ENCODE data around the gene RFT1.

The RFT1 gene

DNA sequence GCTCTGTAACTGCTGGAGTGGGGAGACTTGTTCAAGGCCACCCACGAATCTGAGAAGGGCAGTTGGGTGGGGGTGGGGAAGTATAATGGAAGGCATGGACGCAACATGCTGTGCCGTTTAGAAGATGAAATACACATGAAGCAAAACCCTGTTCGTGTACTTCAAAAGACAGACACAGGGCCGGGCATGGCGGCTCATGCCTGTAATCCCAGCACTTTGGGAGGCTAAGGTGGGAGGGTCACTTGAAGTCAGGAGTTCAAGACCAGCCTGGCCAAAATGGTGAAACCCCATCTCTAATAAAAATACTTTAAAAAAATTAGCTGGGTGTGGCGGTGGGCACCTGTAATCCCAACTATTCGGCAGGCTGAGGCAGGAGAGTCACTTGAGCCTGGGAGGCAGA is 47.5 kb downstream of the RFT1 start:
- TF ChIP-seq, protein P1, sequence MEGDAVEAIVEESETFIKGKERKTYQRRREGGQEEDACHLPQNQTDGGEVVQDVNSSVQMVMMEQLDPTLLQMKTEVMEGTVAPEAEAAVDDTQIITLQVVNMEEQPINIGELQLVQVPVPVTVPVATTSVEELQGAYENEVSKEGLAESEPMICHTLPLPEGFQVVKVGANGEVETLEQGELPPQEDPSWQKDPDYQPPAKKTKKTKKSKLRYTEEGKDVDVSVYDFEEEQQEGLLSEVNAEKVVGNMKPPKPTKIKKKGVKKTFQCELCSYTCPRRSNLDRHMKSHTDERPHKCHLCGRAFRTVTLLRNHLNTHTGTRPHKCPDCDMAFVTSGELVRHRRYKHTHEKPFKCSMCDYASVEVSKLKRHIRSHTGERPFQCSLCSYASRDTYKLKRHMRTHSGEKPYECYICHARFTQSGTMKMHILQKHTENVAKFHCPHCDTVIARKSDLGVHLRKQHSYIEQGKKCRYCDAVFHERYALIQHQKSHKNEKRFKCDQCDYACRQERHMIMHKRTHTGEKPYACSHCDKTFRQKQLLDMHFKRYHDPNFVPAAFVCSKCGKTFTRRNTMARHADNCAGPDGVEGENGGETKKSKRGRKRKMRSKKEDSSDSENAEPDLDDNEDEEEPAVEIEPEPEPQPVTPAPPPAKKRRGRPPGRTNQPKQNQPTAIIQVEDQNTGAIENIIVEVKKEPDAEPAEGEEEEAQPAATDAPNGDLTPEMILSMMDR (IDR thresholded peaks at IDR 0.05; ENCODE audit: low read depth, low read length), result no peak
- DNase-seq (ENCODE audit: extremely low read depth, low read depth), result no peak

DNA sequence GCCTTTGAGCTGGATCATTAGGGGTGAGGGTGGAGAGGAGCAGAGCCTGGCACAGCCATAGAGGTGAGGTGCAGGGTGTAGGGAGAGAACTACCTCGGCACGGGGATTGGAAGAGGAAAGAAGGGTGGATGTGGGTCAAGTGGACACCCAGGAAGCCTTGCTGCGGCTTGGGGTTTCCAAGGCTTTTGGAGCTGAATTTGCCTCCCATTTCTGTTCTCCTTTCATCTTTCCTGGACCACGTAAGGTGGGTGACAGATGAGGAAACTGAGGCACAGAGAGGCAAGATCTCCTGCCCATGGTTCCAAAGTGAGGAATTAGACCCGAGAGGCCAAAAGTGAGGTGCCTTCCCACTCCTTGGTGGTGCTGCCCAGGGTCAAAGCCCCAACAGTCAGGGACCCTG is 48.9 kb downstream of the RFT1 start:
- no peak for DNase-seq (ENCODE audit: extremely low read depth, low read depth)
- TF ChIP-seq, protein P1 (IDR thresholded peaks at IDR 0.05; ENCODE audit: low read depth, low read length), result no peak

DNA sequence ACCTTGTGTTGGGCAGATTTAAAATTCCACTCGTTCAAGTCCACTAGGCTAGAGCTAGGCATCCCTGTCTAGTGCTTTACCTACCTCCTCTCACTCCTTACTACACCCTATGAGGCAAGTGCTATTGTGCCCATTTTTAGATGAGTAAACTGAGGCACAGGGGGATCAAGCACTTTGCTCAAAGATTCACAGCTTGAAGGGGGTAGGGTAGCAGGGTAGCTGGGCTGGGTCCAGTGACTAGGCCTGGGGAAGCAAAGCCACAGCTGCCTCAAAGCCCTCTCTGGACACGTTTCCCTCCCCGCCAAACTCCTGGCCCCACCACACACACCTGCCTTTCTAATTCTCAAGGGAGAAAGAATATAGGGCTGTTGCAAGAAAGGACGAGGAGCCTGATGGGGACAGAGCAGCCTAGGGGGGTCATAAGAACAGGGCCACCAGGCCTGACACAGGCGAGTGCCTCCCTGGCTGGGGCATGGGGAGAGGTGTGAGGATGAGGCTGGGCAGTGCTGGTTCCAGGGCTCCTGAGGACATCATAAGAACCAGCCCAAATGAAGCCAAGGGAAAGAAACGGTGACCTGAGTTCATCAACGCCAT is 49.5 kb downstream of the RFT1 start:
- DNase-seq (ENCODE audit: extremely low read depth, low read depth), result no peak
- TF ChIP-seq, protein P1 (IDR thresholded peaks at IDR 0.05; ENCODE audit: low read depth, low read length), result no peak

DNA sequence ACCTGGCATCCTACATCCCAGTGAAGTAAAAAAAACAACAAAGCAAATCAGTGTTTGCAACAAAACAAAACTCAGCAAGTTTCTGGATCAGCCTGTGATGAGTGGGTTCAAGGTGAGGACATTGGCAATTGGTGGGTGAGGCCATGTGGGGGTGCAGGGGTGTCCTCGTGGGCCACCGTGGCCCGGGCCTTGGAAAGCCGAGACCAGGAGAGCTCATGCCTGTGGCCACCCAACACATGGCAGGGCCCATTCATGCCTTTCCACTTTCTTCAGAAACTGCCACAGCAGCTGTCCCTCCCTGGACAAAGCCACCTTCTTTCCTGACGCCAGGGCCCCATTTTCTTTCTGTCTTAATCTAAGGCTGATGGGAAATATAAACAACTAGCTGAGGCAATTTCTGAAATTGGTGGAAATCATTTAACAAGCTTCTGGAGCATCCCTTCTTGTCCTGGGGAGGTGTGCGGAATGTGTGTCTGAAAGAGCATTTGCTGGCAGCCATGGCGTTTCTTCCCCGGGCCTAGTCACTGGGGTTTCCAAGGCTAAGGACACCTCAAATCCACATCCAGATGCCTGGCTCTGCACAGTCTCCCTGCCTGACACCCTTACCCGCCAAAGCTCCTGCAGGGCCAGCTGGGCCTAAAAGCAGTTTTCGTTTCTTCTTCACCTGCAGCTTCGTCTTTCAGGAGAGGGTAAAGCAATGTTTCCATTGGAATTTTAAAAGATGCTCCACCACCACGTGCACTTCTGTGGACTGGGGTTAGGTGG is 50.3 kb downstream of the RFT1 start:
- no peak for DNase-seq (ENCODE audit: extremely low read depth, low read depth)
- TF ChIP-seq, protein P1 (IDR thresholded peaks at IDR 0.05; ENCODE audit: low read depth, low read length), result no peak

DNA sequence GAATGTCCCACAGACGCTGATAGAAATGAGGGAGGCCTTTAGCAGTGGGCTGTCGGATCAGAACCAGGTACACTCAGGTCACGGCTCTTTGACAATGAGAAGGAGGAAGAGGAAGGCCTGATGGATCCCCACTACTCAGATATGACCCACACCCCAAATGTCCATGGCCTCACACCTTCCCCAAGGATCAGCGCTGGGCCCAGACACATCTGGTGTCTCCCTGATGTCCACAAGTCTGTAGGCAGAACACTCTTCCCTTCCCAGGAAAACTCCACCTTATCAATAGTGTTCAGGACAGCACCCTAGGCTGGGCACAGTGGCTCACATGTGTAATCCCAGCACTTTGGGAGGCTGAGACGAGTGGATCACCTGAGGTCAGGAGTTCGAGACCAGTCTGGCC is 51.1 kb downstream of the RFT1 start:
- TF ChIP-seq, protein P1 (IDR thresholded peaks at IDR 0.05; ENCODE audit: low read depth, low read length), result no peak
- no peak for DNase-seq (ENCODE audit: extremely low read depth, low read depth)

DNA sequence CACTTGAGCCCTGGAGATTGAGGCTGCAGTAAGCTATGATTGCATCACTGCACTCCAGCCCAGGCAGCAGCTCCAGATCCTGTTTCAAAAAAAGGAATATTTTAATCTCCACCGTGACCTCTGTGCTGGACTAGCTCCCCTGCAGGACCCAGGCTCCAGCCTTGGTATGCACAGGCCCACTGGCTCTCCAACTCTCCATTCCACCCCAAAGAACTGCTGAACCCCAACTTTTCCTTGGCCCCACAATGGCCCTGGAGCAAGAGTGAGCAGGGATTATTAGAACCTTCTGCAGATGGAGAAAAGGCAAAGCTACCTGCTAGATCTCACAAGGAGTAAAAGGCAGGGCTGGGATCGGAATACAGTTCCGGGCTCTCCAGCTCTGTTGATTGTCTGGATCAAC is 51.6 kb downstream of the RFT1 start:
- no peak for DNase-seq (ENCODE audit: extremely low read depth, low read depth)
- TF ChIP-seq, protein P1 (IDR thresholded peaks at IDR 0.05; ENCODE audit: low read depth, low read length), result no peak

DNA sequence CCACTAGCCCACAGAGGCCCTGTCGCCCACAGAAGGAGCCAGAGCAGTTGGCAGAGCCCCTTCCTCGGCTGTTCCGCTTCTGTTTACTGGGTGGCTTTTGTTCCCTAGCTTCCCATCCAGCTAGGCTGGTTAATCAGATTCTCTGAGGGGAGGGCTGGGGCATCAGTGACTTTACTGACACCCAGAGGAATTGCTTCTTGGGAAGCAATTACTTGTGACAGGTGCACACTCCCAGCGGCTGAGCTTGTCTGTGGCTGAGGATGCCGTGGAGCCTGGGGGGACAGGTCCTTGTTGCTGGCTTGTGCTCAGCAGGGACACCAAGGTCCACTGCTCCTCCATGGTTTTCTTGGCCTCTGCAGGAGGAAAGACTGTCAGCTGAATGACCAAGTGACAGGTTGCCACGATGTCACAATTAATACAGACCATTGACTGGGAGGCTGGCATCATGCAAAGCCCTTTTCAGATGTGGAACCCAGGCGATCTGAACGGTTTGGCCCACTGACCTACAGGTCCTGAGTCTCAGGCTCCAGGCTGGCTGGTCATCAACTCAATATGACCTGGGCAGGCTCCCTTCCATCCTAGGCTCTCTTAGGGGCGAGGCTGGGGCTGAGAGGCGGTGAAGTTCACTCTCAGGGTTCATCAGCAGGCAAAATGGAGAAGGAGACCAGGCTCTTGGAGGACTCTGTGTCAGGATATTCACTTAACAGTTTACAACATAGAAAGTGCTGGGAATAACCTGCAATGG is 52.6 kb downstream of the RFT1 start:
- DNase-seq (ENCODE audit: extremely low read depth, low read depth), result no peak

More for the DNA sequence above, 52.6 kb downstream of the RFT1 start:
- TF ChIP-seq, protein P1 (IDR thresholded peaks at IDR 0.05; ENCODE audit: low read depth, low read length), result no peak
